Activated CD8-positive, alpha-beta T cell treated with anti-CD3 and anti-CD28 coated beads for 36 hours (primary cell): ENCODE results near the gene ZNF521. TPM values are rescaled to one million over a fixed set of nuclear protein-coding genes. Genes with fewer than 3 reads are reported as not detected.

Experiments
- ATAC-seq: fragments of 200-7000 bp; cut with Tn5 transposase; one replicate; pipeline ENCODE4 v1.10.0; 2021; ENCODE audit warnings: mild to moderate bottlenecking, moderate library complexity
- CTCF ChIA-PET: fragments of 350-600 bp; sonication (Branson Sonifier 250); formaldehyde crosslinking; loops from one replicate; lab custom pipeline; 2021; ENCODE audit warnings: antibody characterized with exemption; lab: Charles Lee
- POLR2A ChIA-PET: fragments of 350-600 bp; sonication (Branson Sonifier 250); formaldehyde crosslinking; loops from one replicate; lab custom pipeline; 2021; ENCODE audit warnings: antibody characterized with exemption; lab: Charles Lee
- DNase-seq: peaks from one replicate; pipeline ENCODE4 v3.0.0-alpha.2; 2020
- H3K27ac Mint-ChIP-seq: one replicate; pipeline ENCODE4 v1.8.0; 2021; ENCODE audit warnings: mild to moderate bottlenecking, mixed read lengths
- H3K27me3 Mint-ChIP-seq: one replicate; pipeline ENCODE4 v1.8.0; 2021; ENCODE audit warnings: mixed read lengths
- H3K36me3 Mint-ChIP-seq: one replicate; pipeline ENCODE4 v1.8.0; 2021; ENCODE audit warnings: low read depth, mixed read lengths
- H3K4me1 Mint-ChIP-seq: one replicate; pipeline ENCODE4 v1.8.0; 2021; ENCODE audit warnings: low read depth, mixed read lengths
- H3K4me3 Mint-ChIP-seq: one replicate; pipeline ENCODE4 v1.8.0; 2021; ENCODE audit warnings: mild to moderate bottlenecking, moderate library complexity, mixed read lengths
- H3K9me3 Mint-ChIP-seq: one replicate; pipeline ENCODE4 v1.8.0; 2021; ENCODE audit warnings: mixed read lengths
- intact Hi-C: fragments of 100-400 bp; cut with micrococcal nuclease; formaldehyde crosslinking; loops from one replicate; pipeline ENCODE4 v1.10.0; 2022
- total RNA-seq, 2 experiments: library from RNA; stranded (reverse); gene quantifications; one replicate each; pipeline ENCODE4 v1.2.3, GENCODE V29; 2021
- TF ChIP-seq, protein P1 (sequence below): fragments of 200-600 bp; IDR thresholded peaks from one replicate; pipeline ENCODE4 v1.8.0; 2022; ENCODE audit warnings: antibody characterized with exemption, mild to moderate bottlenecking

ZNF521 gene
- total RNA-seq, 2 experiments from 2014 or later, result not detected

DNA sequence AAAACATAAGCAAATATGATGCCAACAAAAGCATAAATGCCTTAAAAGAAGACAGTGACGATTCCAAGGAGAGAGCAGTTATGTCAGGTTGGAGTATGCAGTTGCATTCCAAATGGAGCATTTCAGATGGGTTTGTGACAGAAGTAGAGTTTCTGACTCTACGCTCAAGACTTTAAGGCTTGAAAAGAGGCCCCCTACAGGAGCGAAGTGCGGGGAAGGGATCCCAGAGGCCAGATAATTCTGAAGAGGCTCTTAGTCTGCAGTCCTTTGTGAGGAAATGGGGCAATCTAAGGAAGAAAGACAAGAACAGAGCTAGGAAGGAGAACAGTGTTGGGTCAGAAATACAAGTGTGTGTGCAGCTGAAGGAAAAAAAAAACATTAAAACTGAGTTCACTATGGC, 95.5 kb downstream of the ZNF521 start:
- no peak for DNase-seq
- Mint-ChIP-seq H3K4me1 (no peaks in the 10 kb centered on the region), H3K4me3 (no peak overlapping the region), H3K9me3 (no peaks in the 10 kb centered on the region), H3K36me3 (no peaks in the 10 kb centered on the region), H3K27me3 (no peaks in the 10 kb centered on the region), H3K27ac (no peak overlapping the region)
- intact Hi-C loops, result no loop called here
- ATAC-seq, result no peak
- TF ChIP-seq, protein P1, sequence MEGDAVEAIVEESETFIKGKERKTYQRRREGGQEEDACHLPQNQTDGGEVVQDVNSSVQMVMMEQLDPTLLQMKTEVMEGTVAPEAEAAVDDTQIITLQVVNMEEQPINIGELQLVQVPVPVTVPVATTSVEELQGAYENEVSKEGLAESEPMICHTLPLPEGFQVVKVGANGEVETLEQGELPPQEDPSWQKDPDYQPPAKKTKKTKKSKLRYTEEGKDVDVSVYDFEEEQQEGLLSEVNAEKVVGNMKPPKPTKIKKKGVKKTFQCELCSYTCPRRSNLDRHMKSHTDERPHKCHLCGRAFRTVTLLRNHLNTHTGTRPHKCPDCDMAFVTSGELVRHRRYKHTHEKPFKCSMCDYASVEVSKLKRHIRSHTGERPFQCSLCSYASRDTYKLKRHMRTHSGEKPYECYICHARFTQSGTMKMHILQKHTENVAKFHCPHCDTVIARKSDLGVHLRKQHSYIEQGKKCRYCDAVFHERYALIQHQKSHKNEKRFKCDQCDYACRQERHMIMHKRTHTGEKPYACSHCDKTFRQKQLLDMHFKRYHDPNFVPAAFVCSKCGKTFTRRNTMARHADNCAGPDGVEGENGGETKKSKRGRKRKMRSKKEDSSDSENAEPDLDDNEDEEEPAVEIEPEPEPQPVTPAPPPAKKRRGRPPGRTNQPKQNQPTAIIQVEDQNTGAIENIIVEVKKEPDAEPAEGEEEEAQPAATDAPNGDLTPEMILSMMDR, result no peak
- ChIA-PET CTCF (no interaction called here), POLR2A (no interaction called here)

DNA sequence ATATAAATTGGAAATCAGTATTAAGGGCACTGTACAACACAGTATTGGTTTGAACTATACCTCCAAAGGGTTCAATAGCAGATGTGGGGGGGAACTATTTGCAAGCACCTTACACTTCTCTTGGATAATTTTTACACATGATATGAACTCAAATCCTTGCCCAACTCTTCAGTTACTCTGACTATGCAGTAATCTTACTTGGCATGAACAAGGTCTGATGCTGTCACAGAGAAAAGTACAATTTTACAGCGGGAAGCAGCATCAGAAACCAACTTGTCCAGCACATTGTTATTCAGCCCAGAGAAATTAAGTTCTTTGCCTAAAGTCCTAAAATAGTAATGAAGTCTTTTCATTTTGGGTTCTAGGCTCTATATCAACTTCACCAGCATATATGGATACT, 98.2 kb downstream of the ZNF521 start:
- intact Hi-C loops, result no loop called here
- Mint-ChIP-seq H3K27me3 (no peaks in the 10 kb centered on the region), H3K4me1 (no peaks in the 10 kb centered on the region), H3K4me3 (no peak overlapping the region), H3K9me3 (no peaks in the 10 kb centered on the region), H3K36me3 (no peaks in the 10 kb centered on the region), H3K27ac (no peak overlapping the region)
- DNase-seq (no peak), ATAC-seq (no peak)
- TF ChIP-seq, protein P1, result no peak
- ChIA-PET POLR2A (no interaction called here), CTCF (no interaction called here)

DNA sequence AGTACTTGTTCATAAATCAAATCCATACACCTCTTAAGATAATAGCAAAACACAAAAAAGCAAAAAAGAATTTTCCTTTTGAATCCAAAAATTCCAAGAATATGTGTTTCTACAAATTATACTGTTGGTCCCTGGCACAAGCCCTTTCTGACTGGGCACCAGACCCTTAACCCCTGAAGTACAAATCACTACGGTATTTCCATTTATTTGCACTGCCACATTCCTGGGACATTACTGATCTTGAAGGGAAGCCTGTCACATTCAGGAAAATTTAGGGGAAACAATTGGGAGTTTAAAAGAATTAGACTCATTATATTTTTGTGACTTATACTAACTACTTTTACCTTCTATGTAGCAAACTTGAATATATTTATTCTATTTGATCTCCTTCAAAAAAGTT, 98.8 kb downstream of the ZNF521 start:
- DNase-seq (no peak), ATAC-seq (no peak)
- Mint-ChIP-seq H3K4me3 (no peak overlapping the region), H3K27ac (no peak overlapping the region), H3K36me3 (no peaks in the 10 kb centered on the region), H3K4me1 (no peaks in the 10 kb centered on the region), H3K27me3 (no peaks in the 10 kb centered on the region), H3K9me3 (no peaks in the 10 kb centered on the region)
- intact Hi-C loops, result no loop called here
- ChIA-PET POLR2A (no interaction called here), CTCF (no interaction called here)
- TF ChIP-seq, protein P1, result no peak

DNA sequence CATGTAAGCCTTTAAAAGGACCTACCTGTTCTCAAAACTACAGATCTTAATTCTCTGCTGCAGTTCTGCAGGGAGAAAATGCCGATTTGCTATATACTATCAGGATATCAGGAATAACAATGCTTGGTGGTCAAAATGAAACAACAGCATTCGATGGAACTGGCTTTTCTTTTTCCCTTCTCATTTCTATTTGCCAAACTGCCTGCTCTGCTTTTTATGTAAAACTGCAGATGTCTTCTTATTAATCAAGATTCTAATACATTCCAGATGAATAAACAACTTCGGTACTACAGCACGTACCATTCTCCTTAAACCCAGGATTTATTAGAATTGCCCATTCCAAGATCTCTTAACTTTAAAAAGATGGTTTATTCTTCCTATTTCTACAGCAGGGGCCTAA, 100.9 kb downstream of the ZNF521 start:
- Mint-ChIP-seq H3K27me3 (no peaks in the 10 kb centered on the region), H3K4me3 (no peak overlapping the region), H3K27ac (no peak overlapping the region), H3K9me3 (no peaks in the 10 kb centered on the region), H3K36me3 (no peaks in the 10 kb centered on the region), H3K4me1 (no peaks in the 10 kb centered on the region)
- ChIA-PET POLR2A (no interaction called here), CTCF (no interaction called here)
- DNase-seq, result no peak
- ATAC-seq, result no peak
- TF ChIP-seq, protein P1, result no peak
- intact Hi-C loops, result no loop called here

DNA sequence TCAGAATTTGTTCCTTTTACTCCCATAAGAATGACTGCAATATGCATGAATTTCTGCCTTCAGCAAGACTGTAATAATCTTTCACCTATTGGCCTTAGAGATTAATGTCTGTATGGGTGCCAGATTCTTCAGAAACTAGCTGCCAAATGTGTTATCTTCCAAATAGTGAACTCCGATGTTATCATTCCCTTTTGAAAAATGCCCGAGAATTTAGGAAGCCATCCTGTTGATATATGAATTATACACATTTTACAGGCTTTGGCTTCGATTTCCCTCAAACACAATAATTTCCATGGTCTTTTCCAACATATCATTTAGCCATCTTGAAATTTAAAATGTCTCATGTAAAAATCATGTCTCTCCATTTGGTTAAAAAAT, 101.5 kb downstream of the ZNF521 start:
- Mint-ChIP-seq H3K36me3 (no peaks in the 10 kb centered on the region), H3K27me3 (no peaks in the 10 kb centered on the region), H3K9me3 (no peaks in the 10 kb centered on the region), H3K4me3 (no peak overlapping the region), H3K27ac (no peak overlapping the region), H3K4me1 (no peaks in the 10 kb centered on the region)
- intact Hi-C loops, result no loop called here
- ChIA-PET POLR2A (no interaction called here), CTCF (no interaction called here)
- TF ChIP-seq, protein P1, result no peak
- no peak for DNase-seq
- ATAC-seq, result no peak
